ENCODE results near the gene PARP16.
A peak's percentile ranks its signal among the peaks of the same experiment; 100 is the strongest.

The PARP16 gene

GRCh38 chr15:65311760-65312159, 25.1 kb upstream of the PARP16 start:
- H3K27me3 ChIP-seq (ENCODE audit: control insufficient read depth in 5 of 5, insufficient read depth in 4 of 5, low read length in 5 of 5) = no peaks in the 10 kb centered on the region
- no peak overlapping the region for H3K9ac ChIP-seq (ENCODE audit: low read length in 5 of 5)
- H3K9me3 ChIP-seq (ENCODE audit: control insufficient read depth in 5 of 5, low read length in 5 of 5) = no peaks in the 10 kb centered on the region
- no peak overlapping the region for H3K27ac ChIP-seq (ENCODE audit: low read depth, low read length)
- no peaks in the 10 kb centered on the region for H3K36me3 ChIP-seq (ENCODE audit: control insufficient read depth in 5 of 5, insufficient read depth in 5 of 5, low read length in 5 of 5)
- H3K4me1 ChIP-seq (ENCODE audit: control insufficient read depth in 5 of 5, insufficient read depth in 5 of 5, low read length in 5 of 5) = peaks cover 2 to 22% (median 12%) of the 10 kb centered on the region in 5 donors
- no peak overlapping the region for H3K4me3 ChIP-seq (ENCODE audit: low read depth in 1 of 5, low read length in 5 of 5)

DNA sequence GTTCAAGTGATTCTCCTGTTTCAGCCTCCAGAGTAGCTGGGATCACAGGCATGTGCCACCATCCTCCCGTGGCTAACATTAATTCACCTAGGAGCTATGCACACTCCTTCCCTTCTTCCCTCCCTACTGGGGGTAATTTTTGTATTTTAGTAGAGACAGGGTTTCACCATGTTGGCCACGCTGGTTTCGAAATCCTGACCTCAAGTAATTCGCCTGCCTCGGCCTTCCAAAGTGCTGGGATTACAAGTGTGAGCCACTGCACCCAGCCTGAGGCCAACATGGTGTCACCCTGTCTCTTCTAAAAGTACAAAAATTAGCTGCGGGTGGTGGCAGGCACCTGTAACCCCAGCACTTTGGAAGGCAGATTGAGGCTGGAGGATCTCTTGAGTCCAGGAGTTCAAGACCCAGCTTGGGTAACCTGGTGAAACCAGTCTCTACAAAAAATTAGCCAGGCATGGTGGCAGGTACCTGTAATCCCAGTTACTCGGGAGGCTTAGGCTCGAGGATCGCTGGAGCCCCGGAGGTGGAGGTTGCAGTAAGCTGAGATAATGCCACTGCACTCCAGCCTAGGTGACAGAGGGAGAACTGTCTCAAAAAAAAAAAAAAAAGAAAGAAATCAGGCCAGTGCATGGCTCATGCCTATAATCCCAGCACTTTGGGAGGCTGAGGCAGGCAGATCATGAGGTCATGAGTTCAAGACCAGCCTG, 23.9 kb upstream of the PARP16 start:
- no peak overlapping the region for H3K4me3 ChIP-seq (ENCODE audit: low read depth in 1 of 5, low read length in 5 of 5)
- H3K27ac ChIP-seq (ENCODE audit: low read depth, low read length) = no peak overlapping the region
- no peaks in the 10 kb centered on the region for H3K9me3 ChIP-seq (ENCODE audit: control insufficient read depth in 5 of 5, low read length in 5 of 5)

GRCh38 chr15:65309882-65310418, 23.3 kb upstream of the PARP16 start:
- H3K36me3 ChIP-seq (ENCODE audit: control insufficient read depth in 5 of 5, insufficient read depth in 5 of 5, low read length in 5 of 5) = no peaks in the 10 kb centered on the region
- no peaks in the 10 kb centered on the region for H3K9me3 ChIP-seq (ENCODE audit: control insufficient read depth in 5 of 5, low read length in 5 of 5)
- H3K9ac ChIP-seq (ENCODE audit: low read length in 5 of 5) = no peak overlapping the region
- H3K27ac ChIP-seq (ENCODE audit: low read depth, low read length) = peak overlapping the region; percentile 48
- H3K4me1 ChIP-seq (ENCODE audit: control insufficient read depth in 5 of 5, insufficient read depth in 5 of 5, low read length in 5 of 5) = peaks cover 2 to 29% (median 17%) of the 10 kb centered on the region in 5 donors
- no peaks in the 10 kb centered on the region for H3K27me3 ChIP-seq (ENCODE audit: control insufficient read depth in 5 of 5, insufficient read depth in 4 of 5, low read length in 5 of 5)
- H3K4me3 ChIP-seq (ENCODE audit: low read depth in 1 of 5, low read length in 5 of 5) = no peak overlapping the region

More for the DNA sequence above, 23.9 kb upstream of the PARP16 start:
- no peaks in the 10 kb centered on the region for H3K27me3 ChIP-seq (ENCODE audit: control insufficient read depth in 5 of 5, insufficient read depth in 4 of 5, low read length in 5 of 5)
- H3K9ac ChIP-seq (ENCODE audit: low read length in 5 of 5) = no peak overlapping the region
- H3K4me1 ChIP-seq (ENCODE audit: control insufficient read depth in 5 of 5, insufficient read depth in 5 of 5, low read length in 5 of 5) = peaks cover 2 to 25% (median 12%) of the 10 kb centered on the region in 5 donors
- H3K36me3 ChIP-seq (ENCODE audit: control insufficient read depth in 5 of 5, insufficient read depth in 5 of 5, low read length in 5 of 5) = no peaks in the 10 kb centered on the region

DNA sequence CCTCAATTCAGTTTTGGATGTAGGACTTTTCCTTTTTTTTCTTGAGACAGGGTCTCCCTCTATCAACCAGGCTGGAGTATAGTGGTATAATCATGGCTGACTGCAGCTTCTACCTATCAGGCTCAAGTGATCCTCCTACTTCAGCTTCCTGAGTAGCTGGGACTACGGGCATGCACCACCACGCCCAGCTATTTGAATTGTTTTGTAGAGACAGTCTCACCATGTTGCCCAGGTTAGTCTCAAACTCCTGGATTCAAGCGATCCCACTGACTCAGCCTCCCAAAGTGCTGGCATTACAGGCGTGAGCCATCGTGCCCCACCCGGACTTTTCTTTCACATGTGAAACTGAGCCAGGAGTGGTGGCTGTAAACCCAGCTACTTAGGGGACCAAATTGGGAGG, 21.3 kb upstream of the PARP16 start:
- H3K4me1 ChIP-seq (ENCODE audit: control insufficient read depth in 5 of 5, insufficient read depth in 5 of 5, low read length in 5 of 5) = peaks cover 2 to 35% (median 27%) of the 10 kb centered on the region in 5 donors
- H3K36me3 ChIP-seq (ENCODE audit: control insufficient read depth in 5 of 5, insufficient read depth in 5 of 5, low read length in 5 of 5) = no peaks in the 10 kb centered on the region
- H3K9me3 ChIP-seq (ENCODE audit: control insufficient read depth in 5 of 5, low read length in 5 of 5) = no peaks in the 10 kb centered on the region
- H3K27me3 ChIP-seq (ENCODE audit: control insufficient read depth in 5 of 5, insufficient read depth in 4 of 5, low read length in 5 of 5) = no peaks in the 10 kb centered on the region
- H3K4me3 ChIP-seq (ENCODE audit: low read depth in 1 of 5, low read length in 5 of 5) = no peak overlapping the region
- no peak overlapping the region for H3K27ac ChIP-seq (ENCODE audit: low read depth, low read length)
- H3K9ac ChIP-seq (ENCODE audit: low read length in 5 of 5) = no peak overlapping the region

GRCh38 chr15:65306551-65306950, 19.9 kb upstream of the PARP16 start:
- Histone ChIP-seq H3K27me3 (ENCODE audit: control insufficient read depth in 5 of 5, insufficient read depth in 4 of 5, low read length in 5 of 5) (no peaks in the 10 kb centered on the region), H3K4me3 (ENCODE audit: low read depth in 1 of 5, low read length in 5 of 5) (no peak overlapping the region), H3K4me1 (ENCODE audit: control insufficient read depth in 5 of 5, insufficient read depth in 5 of 5, low read length in 5 of 5) (peaks cover 2 to 28% (median 26%) of the 10 kb centered on the region in 5 donors), H3K9ac (ENCODE audit: low read length in 5 of 5) (no peak overlapping the region), H3K9me3 (ENCODE audit: control insufficient read depth in 5 of 5, low read length in 5 of 5) (no peaks in the 10 kb centered on the region), H3K36me3 (ENCODE audit: control insufficient read depth in 5 of 5, insufficient read depth in 5 of 5, low read length in 5 of 5) (no peaks in the 10 kb centered on the region), H3K27ac (ENCODE audit: low read depth, low read length) (no peak overlapping the region)

- Histone ChIP-seq H3K27me3 (ENCODE audit: control insufficient read depth in 5 of 5, insufficient read depth in 4 of 5, low read length in 5 of 5) (no peaks in the 10 kb centered on the region), H3K4me1 (ENCODE audit: control insufficient read depth in 5 of 5, insufficient read depth in 5 of 5, low read length in 5 of 5) (peaks cover 2 to 28% (median 26%) of the 10 kb centered on the region in 5 donors), H3K9me3 (ENCODE audit: control insufficient read depth in 5 of 5, low read length in 5 of 5) (no peaks in the 10 kb centered on the region), H3K36me3 (ENCODE audit: control insufficient read depth in 5 of 5, insufficient read depth in 5 of 5, low read length in 5 of 5) (no peaks in the 10 kb centered on the region), H3K4me3 (ENCODE audit: low read depth in 1 of 5, low read length in 5 of 5) (no peak overlapping the region), H3K9ac (ENCODE audit: low read length in 5 of 5) (no peak overlapping the region), H3K27ac (ENCODE audit: low read depth, low read length) (no peak overlapping the region)
Measured at GRCh38 chr15:65305776-65306175, 19.1 kb upstream of the PARP16 start.

DNA sequence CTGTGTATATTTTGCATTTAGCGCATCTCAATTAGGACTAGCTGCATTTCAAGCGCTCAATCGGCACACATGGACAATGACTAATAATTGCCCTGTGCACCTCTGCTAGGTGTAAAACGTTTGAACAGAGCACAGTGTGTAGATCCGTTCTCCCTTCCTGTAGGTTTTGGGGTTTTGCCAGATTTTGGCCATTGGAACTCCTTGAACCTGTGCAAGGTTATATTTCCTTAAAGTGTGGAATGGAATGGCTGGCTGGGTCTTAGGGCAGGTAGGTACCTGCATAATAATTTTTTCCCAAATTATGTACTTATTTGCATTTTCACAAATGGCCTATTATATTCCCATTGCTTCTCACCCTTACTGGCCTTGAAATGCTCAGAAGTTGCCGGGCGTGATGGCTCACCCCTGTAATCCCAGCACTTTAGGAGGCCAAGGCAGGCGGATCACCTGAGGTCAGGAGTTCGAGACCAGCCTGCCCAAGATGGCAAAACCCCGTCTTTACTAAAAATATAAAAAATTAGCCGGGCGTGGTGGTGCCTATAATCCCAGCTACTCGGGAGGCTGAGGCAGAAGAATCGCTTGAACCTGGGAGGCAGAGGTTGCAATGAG, 18.6 kb upstream of the PARP16 start:
- Histone ChIP-seq H3K9me3 (ENCODE audit: control insufficient read depth in 5 of 5, low read length in 5 of 5) (no peaks in the 10 kb centered on the region), H3K36me3 (ENCODE audit: control insufficient read depth in 5 of 5, insufficient read depth in 5 of 5, low read length in 5 of 5) (no peaks in the 10 kb centered on the region), H3K27me3 (ENCODE audit: control insufficient read depth in 5 of 5, insufficient read depth in 4 of 5, low read length in 5 of 5) (no peaks in the 10 kb centered on the region), H3K9ac (ENCODE audit: low read length in 5 of 5) (peak overlapping the region in 2 of 5 donors; percentile 81 to 88), H3K4me3 (ENCODE audit: low read depth in 1 of 5, low read length in 5 of 5) (peak overlapping the region; percentile 1 to 42 (median 31)), H3K4me1 (ENCODE audit: control insufficient read depth in 5 of 5, insufficient read depth in 5 of 5, low read length in 5 of 5) (peaks cover 2 to 26% (median 25%) of the 10 kb centered on the region in 5 donors), H3K27ac (ENCODE audit: low read depth, low read length) (peak overlapping the region; percentile 83)

DNA sequence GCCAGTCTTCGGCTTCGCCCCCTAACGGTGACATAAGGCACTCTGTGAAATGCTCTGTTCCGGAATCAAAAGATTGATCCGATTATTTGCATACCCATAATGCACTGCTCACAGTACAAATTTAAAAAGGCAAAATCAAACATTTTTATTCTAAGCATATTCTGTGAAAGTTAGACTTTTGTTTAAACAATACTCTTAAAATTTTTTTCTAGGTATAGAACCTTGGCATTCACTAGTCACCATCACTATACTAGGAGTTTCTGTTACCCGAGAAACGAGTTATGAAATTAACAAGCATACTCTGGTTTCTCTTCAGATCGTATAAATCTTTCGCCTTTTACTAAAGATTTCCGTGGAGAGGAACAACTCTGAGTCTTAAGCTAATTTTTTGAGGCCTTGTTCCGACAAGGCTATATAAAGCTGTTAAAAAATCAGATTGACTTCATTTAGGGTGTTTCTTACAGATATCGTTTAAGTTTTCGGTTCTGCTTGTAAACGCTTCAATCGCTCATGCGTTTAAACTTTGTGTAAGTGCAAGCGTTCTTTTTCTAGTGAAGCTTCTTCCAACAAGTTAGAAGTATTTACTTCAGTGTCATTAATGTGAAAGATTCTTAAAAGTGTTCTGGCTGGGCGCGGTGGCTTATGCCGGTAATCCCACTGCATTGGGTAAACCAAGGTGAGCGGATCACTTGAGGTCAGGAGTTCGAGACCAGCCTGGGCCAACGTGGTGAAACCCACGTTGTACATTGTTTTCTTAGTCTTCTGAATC, 17.9 kb upstream of the PARP16 start, which contains the start of gene RNU5B-1:
RNU5B-1 (plus strand) TSS at position 297 of the 769 bp plus-strand sequence.
- Histone ChIP-seq H3K9ac (ENCODE audit: low read length in 5 of 5) (peak within 1 kb of the TSS; percentile 63 to 90 (median 81)), H3K27ac (ENCODE audit: low read depth, low read length) (peak within 1 kb of the TSS; percentile 83), H3K36me3 (ENCODE audit: control insufficient read depth in 5 of 5, insufficient read depth in 5 of 5, low read length in 5 of 5) (no peaks in the 10 kb centered on the region), H3K4me3 (ENCODE audit: low read depth in 1 of 5, low read length in 5 of 5) (peak within 1 kb of the TSS; percentile 71 to 88 (median 74)), H3K9me3 (ENCODE audit: control insufficient read depth in 5 of 5, low read length in 5 of 5) (no peaks in the 10 kb centered on the region), H3K4me1 (ENCODE audit: control insufficient read depth in 5 of 5, insufficient read depth in 5 of 5, low read length in 5 of 5) (peaks cover 0 to 19% (median 18%) of the 10 kb centered on the region in 5 donors), H3K27me3 (ENCODE audit: control insufficient read depth in 5 of 5, insufficient read depth in 4 of 5, low read length in 5 of 5) (no peaks in the 10 kb centered on the region)

DNA sequence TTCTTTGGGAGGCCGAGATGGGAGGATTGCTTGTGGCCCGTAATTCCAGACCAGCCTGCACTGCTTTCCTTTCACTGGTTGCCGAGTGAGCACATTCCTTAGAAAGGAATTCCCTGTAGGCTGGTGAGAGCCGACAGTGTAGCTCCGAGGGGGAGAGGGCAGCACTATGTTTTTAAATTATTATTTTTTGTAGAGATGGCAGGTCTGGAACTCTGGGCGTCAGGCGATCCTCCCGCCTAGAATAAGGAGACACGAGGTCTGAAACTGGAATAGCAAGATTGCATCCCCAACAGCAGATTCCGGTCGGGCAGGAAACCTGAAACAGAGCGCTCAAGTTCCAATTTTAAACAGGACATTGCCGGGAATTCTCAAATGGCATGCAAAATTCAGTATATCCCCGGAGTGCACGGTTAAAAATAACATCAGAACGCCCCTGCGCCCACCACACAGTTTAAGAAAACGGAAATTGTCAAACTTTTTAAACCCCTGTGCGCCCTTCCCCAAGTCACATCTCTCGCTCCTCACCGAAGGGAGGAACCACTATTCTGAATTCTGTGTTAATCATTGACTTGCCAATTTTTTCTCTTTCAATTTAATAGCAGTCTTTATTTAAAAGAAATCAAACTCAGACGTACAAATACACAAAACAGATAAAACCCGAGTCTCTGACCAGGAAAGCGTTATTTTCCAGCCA, 17.2 kb upstream of the PARP16 start:
- Histone ChIP-seq H3K4me3 (ENCODE audit: low read depth in 1 of 5, low read length in 5 of 5) (peak overlapping the region; percentile 71 to 88 (median 74)), H3K36me3 (ENCODE audit: control insufficient read depth in 5 of 5, insufficient read depth in 5 of 5, low read length in 5 of 5) (no peaks in the 10 kb centered on the region)

More for the DNA sequence above, 17.2 kb upstream of the PARP16 start:
- Histone ChIP-seq H3K27me3 (ENCODE audit: control insufficient read depth in 5 of 5, insufficient read depth in 4 of 5, low read length in 5 of 5) (no peaks in the 10 kb centered on the region), H3K9ac (ENCODE audit: low read length in 5 of 5) (peak overlapping the region; percentile 63 to 90 (median 81)), H3K4me1 (ENCODE audit: control insufficient read depth in 5 of 5, insufficient read depth in 5 of 5, low read length in 5 of 5) (peaks cover 0 to 15% (median 15%) of the 10 kb centered on the region in 5 donors), H3K27ac (ENCODE audit: low read depth, low read length) (peak overlapping the region; percentile 83), H3K9me3 (ENCODE audit: control insufficient read depth in 5 of 5, low read length in 5 of 5) (no peaks in the 10 kb centered on the region)

Data from subcutaneous abdominal adipose tissue (tissue), 5 donors.